ACC112 (cell line): ENCODE measurements around the gene MAPK12.
A peak's percentile ranks its signal among the peaks of the same experiment; 100 is the strongest.

Source experiments
- H2AFZ ChIP-seq: fragments of 200-600 bp; sonication (generic); one replicate; pipeline ENCODE4 v1.6.0; 2017; ENCODE audit warnings: antibody characterized with exemption, low read length; ENCODE audit not compliant: unreplicated experiment
- H3K27ac ChIP-seq: fragments of 200-600 bp; sonication (generic); 2 replicates; pipeline ENCODE4 v1.5.1; 2014; ENCODE audit warnings: low read depth, mild to moderate bottlenecking, antibody characterized with exemption, low read length, moderate library complexity
- H3K27me3 ChIP-seq: fragments of 200-600 bp; sonication (generic); 2 replicates; pipeline ENCODE4 v1.6.1; 2014; ENCODE audit warnings: mild to moderate bottlenecking, antibody characterized with exemption, low read length, moderate library complexity, mixed read lengths; ENCODE audit not compliant: insufficient read depth
- H3K36me3 ChIP-seq: fragments of 200-600 bp; sonication (generic); 2 replicates; pipeline ENCODE4 v1.6.1; 2016; ENCODE audit warnings: mild to moderate bottlenecking, antibody characterized with exemption, low read length, moderate library complexity, mixed read lengths; ENCODE audit not compliant: insufficient read depth
- H3K4me1 ChIP-seq: fragments of 200-600 bp; sonication (generic); one replicate; pipeline ENCODE4 v1.6.1; 2016; ENCODE audit warnings: low read length, mixed read lengths; ENCODE audit not compliant: insufficient read depth, unreplicated experiment, control insufficient read depth
- H3K4me3 ChIP-seq: fragments of 200-600 bp; sonication (generic); 2 replicates; pipeline ENCODE4 v1.5.1; 2014; ENCODE audit warnings: mild to moderate bottlenecking, low read depth, low read length
- H3K79me2 ChIP-seq: fragments of 200-600 bp; sonication (generic); one replicate; pipeline ENCODE4 v1.6.0; 2016; ENCODE audit warnings: low read length; ENCODE audit not compliant: control insufficient read depth, unreplicated experiment, insufficient read depth

MAPK12 gene

GRCh38 chr22:50250249-50250554 lies 11.3 kb downstream of the MAPK12 start:
- H2AFZ ChIP-seq = no peak overlapping the region
- peaks cover 4% of the 10 kb centered on the region for H3K79me2 ChIP-seq
- peaks cover 5% of the 10 kb centered on the region for H3K4me1 ChIP-seq
- H3K4me3 ChIP-seq = peak overlapping the region; percentile 87
- no peaks in the 10 kb centered on the region for H3K27me3 ChIP-seq
- no peak overlapping the region for H3K27ac ChIP-seq
- H3K36me3 ChIP-seq = no peaks in the 10 kb centered on the region

- peaks cover 6% of the 10 kb centered on the region for H3K79me2 ChIP-seq
- peak overlapping the region; percentile 87 for H3K4me3 ChIP-seq
- H3K4me1 ChIP-seq = peaks cover 5% of the 10 kb centered on the region
- H3K36me3 ChIP-seq = no peaks in the 10 kb centered on the region
- no peak overlapping the region for H3K27ac ChIP-seq
- H3K27me3 ChIP-seq = no peaks in the 10 kb centered on the region
- no peak overlapping the region for H2AFZ ChIP-seq
Measured at GRCh38 chr22:50249341-50250248, 11.9 kb downstream of the MAPK12 start.

GRCh38 chr22:50248196-50249081 lies 13.0 kb downstream of the MAPK12 start:
- peaks cover 14% of the 10 kb centered on the region for H3K79me2 ChIP-seq
- H2AFZ ChIP-seq = no peak overlapping the region
- no peak overlapping the region for H3K4me3 ChIP-seq
- no peaks in the 10 kb centered on the region for H3K27me3 ChIP-seq
- H3K36me3 ChIP-seq = no peaks in the 10 kb centered on the region
- no peak overlapping the region for H3K27ac ChIP-seq
- peaks cover 5% of the 10 kb centered on the region for H3K4me1 ChIP-seq

- H3K79me2 ChIP-seq = peaks cover 16% of the 10 kb centered on the region
- H3K36me3 ChIP-seq = no peaks in the 10 kb centered on the region
- H3K4me1 ChIP-seq = peaks cover 5% of the 10 kb centered on the region
- H2AFZ ChIP-seq = no peak overlapping the region
- H3K4me3 ChIP-seq = no peak overlapping the region
- no peak overlapping the region for H3K27ac ChIP-seq
- no peaks in the 10 kb centered on the region for H3K27me3 ChIP-seq
Measured at GRCh38 chr22:50247748-50248147, 13.7 kb downstream of the MAPK12 start.

- Histone ChIP-seq H3K79me2 (peaks cover 27% of the 10 kb centered on the region), H3K36me3 (no peaks in the 10 kb centered on the region), H3K4me3 (no peak overlapping the region; the same call in 1 of the 2 replicates), H2AFZ (no peak overlapping the region), H3K27me3 (no peaks in the 10 kb centered on the region), H3K27ac (no peak overlapping the region), H3K4me1 (peaks cover 5% of the 10 kb centered on the region)
Measured at GRCh38 chr22:50246242-50247175, 15.0 kb downstream of the MAPK12 start.

GRCh38 chr22:50245214-50246072 lies 16.0 kb downstream of the MAPK12 start:
- no peaks in the 10 kb centered on the region for H3K27me3 ChIP-seq
- H3K4me1 ChIP-seq = peaks cover 5% of the 10 kb centered on the region
- H2AFZ ChIP-seq = no peak overlapping the region

GRCh38 chr22:50244420-50245213 lies 16.9 kb downstream of the MAPK12 start, which contains the start of gene TUBGCP6:
TSS of gene TUBGCP6 (minus strand) at chr22:50245023. CDS start at chr22:50244459, 564 bp downstream.
- H3K4me3 ChIP-seq = peak within 1 kb of the TSS; percentile 97
- H2AFZ ChIP-seq = peak within 1 kb of the TSS; percentile 88
- H3K27me3 ChIP-seq = no peaks in the 10 kb centered on the region
- H3K4me1 ChIP-seq = no peaks in the 10 kb centered on the region
- H3K27ac ChIP-seq = peak within 1 kb of the TSS; percentile 67
- H3K36me3 ChIP-seq = no peaks in the 10 kb centered on the region
- peaks cover 39% of the 10 kb centered on the region for H3K79me2 ChIP-seq

More at GRCh38 chr22:50245214-50246072, 16.0 kb downstream of the MAPK12 start:
- Histone ChIP-seq H3K36me3 (no peaks in the 10 kb centered on the region), H3K79me2 (peaks cover 31% of the 10 kb centered on the region), H3K4me3 (peak overlapping the region; percentile 97), H3K27ac (peak overlapping the region; percentile 67)

GRCh38 chr22:50243685-50244419 lies 17.6 kb downstream of the MAPK12 start:
- no peak overlapping the region for H2AFZ ChIP-seq
- peak overlapping the region; percentile 67; the same call in 1 of the 2 replicates for H3K27ac ChIP-seq
- no peaks in the 10 kb centered on the region for H3K36me3 ChIP-seq
- H3K4me3 ChIP-seq = peak overlapping the region; percentile 97
- peaks cover 36% of the 10 kb centered on the region for H3K79me2 ChIP-seq
- no peaks in the 10 kb centered on the region for H3K4me1 ChIP-seq
- H3K27me3 ChIP-seq = no peaks in the 10 kb centered on the region
